Measurements from ENCODE around the gene UBE2G2.
"Not testable (repeated sequence)": the region's sequence is repeated elsewhere in the genome, so short reads cannot be mapped to it uniquely, and the experiment has no call there.

UBE2G2 gene

GRCh38 chr21:44836349-44836665, 34.7 kb upstream of the UBE2G2 start:
- DNase-seq (ENCODE audit: low read depth), result no peak

- DNase-seq (ENCODE audit: low read depth), result no peak
Measured at GRCh38 chr21:44835647-44835973, 34.0 kb upstream of the UBE2G2 start.

GRCh38 chr21:44834951-44835646, 33.5 kb upstream of the UBE2G2 start:
- DNase-seq (ENCODE audit: low read depth), result no peak

GRCh38 chr21:44834231-44834950, 32.8 kb upstream of the UBE2G2 start:
- DNase-seq (ENCODE audit: low read depth), result no peak

- no peak for DNase-seq (ENCODE audit: low read depth)
Measured at GRCh38 chr21:44833663-44834062, 32.0 kb upstream of the UBE2G2 start.

GRCh38 chr21:44832516-44833255, 31.1 kb upstream of the UBE2G2 start:
- not testable (repeated sequence) for DNase-seq (ENCODE audit: low read depth)

- no peak for DNase-seq (ENCODE audit: low read depth)
Measured at GRCh38 chr21:44831227-44831860, 29.7 kb upstream of the UBE2G2 start.

GRCh38 chr21:44829507-44830092, 28.0 kb upstream of the UBE2G2 start:
- no peak for DNase-seq (ENCODE audit: low read depth)

GRCh38 chr21:44828362-44829056, 26.9 kb upstream of the UBE2G2 start:
- no peak for DNase-seq (ENCODE audit: low read depth)

- no peak for DNase-seq (ENCODE audit: low read depth)
Measured at GRCh38 chr21:44823179-44823660, 21.6 kb upstream of the UBE2G2 start.

- no peak for DNase-seq (ENCODE audit: low read depth)
Measured at GRCh38 chr21:44822484-44823178, 21.0 kb upstream of the UBE2G2 start.

- DNase-seq (ENCODE audit: low read depth), result no peak
Measured at GRCh38 chr21:44820851-44821250, 19.2 kb upstream of the UBE2G2 start.

- DNase-seq (ENCODE audit: low read depth), result no peak
Measured at GRCh38 chr21:44819283-44820243, 17.9 kb upstream of the UBE2G2 start.

- DNase-seq (ENCODE audit: low read depth), result no peak
Measured at GRCh38 chr21:44818640-44819011, 17.0 kb upstream of the UBE2G2 start.

GRCh38 chr21:44817914-44818639, 16.5 kb upstream of the UBE2G2 start, which contains the start of gene SUMO3:
Gene SUMO3 (minus strand): TSS chr21:44818062. CDS start chr21:44817968, 94 bp downstream.
- peak; percentile 78 for DNase-seq (ENCODE audit: low read depth)

GRCh38 chr21:44817506-44817880, 15.9 kb upstream of the UBE2G2 start:
- peak; percentile 90 for DNase-seq (ENCODE audit: low read depth)

GRCh38 chr21:44816761-44817505, 15.3 kb upstream of the UBE2G2 start:
- no peak for DNase-seq (ENCODE audit: low read depth)

GRCh38 chr21:44815852-44816628, 14.4 kb upstream of the UBE2G2 start:
- DNase-seq (ENCODE audit: low read depth), result no peak

All from activated T-cell treated with anti-CD3 and anti-CD28 coated beads for 1 hour (primary cell).